PC-9 (cell line): Measurements from ENCODE around the gene IFI27L1.

ENCODE experiments used
- CTCF ChIP-seq: fragments of 200-600 bp; sonication (generic); conservative IDR thresholded peaks from 2 replicates; pipeline ENCODE4 v1.6.1; 2017; ENCODE audit warnings: mixed run types, antibody characterized with exemption, mild to moderate bottlenecking, moderate library complexity
- EZH2 ChIP-seq: fragments of 200-600 bp; sonication (generic); IDR thresholded peaks from 2 replicates; pipeline ENCODE4 v1.8.0; 2017; ENCODE audit warnings: antibody characterized with exemption, low read depth

DNA sequence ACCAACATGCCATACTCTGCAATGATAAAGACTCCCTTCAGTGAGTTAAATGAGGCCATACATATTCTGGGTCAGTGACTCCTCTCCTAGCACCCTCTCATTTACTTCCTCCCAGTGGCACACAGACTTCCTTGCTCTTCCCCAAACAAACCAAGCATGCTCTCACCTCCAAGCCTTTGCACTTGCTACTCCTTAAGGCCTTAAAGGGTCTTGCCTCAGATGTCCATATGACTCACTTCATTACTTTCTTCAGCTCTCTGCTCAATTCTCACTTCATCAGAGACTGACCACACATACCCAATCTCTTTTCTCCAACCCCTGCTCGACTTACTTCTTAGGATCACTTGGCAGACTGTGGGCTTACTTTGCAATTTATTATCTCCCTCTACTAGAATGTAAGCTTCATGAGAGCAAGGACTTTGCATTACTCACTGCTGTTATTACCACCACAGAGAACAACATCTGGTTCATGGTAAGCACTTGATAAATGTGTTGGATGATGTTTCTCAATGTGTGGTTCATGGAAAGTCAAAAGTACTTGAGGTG, 22.9 kb upstream of the IFI27L1 start:
- TF ChIP-seq CTCF (no peak), EZH2 (no peak)
